ENCODE results near the gene BCAT1. TPM values are rescaled to one million over a fixed set of nuclear protein-coding genes. Genes with fewer than 3 reads are reported as not detected.

The BCAT1 gene
- polyA plus RNA-seq, 2 donors, result 0.38 to 1.0 TPM

GRCh38 chr12:24838531-24838950 lies 110.4 kb downstream of the BCAT1 start:
- Histone ChIP-seq H3K36me3 (ENCODE audit: control insufficient read depth in 2 of 2, insufficient read depth in 2 of 2, low read length in 1 of 2) (no peaks in the 10 kb centered on the region), H3K9me3 (ENCODE audit: control insufficient read depth in 2 of 2, insufficient read depth in 1 of 2, low read depth in 1 of 2, low read length in 1 of 2) (no peaks in the 10 kb centered on the region), H3K27me3 (ENCODE audit: control insufficient read depth in 1 of 2, insufficient read depth in 2 of 2, low read length in 2 of 2) (no peaks in the 10 kb centered on the region), H3K4me3 (ENCODE audit: low read depth in 1 of 2, low read length in 2 of 2) (no peak overlapping the region), H3K27ac (ENCODE audit: low read depth in 2 of 2, low read length in 1 of 2) (no peak overlapping the region), H3K4me1 (ENCODE audit: control insufficient read depth in 2 of 2, insufficient read depth in 2 of 2, low read length in 1 of 2) (peaks cover 2 to 3% of the 10 kb centered on the region in 2 donors)
- WGBS, 2 donors, result 41 to 55% methylated on average over 2 of the region's 2 CpGs

GRCh38 chr12:24835377-24835776 lies 113.5 kb downstream of the BCAT1 start:
- no peak overlapping the region for H3K4me3 ChIP-seq (ENCODE audit: low read depth in 1 of 2, low read length in 2 of 2)
- H3K27ac ChIP-seq (ENCODE audit: low read depth in 2 of 2, low read length in 1 of 2), result no peak overlapping the region
- H3K4me1 ChIP-seq (ENCODE audit: control insufficient read depth in 2 of 2, insufficient read depth in 2 of 2, low read length in 1 of 2), result peaks cover 2 to 3% of the 10 kb centered on the region in 2 donors
- H3K27me3 ChIP-seq (ENCODE audit: control insufficient read depth in 1 of 2, insufficient read depth in 2 of 2, low read length in 2 of 2), result no peaks in the 10 kb centered on the region
- H3K36me3 ChIP-seq (ENCODE audit: control insufficient read depth in 2 of 2, insufficient read depth in 2 of 2, low read length in 1 of 2), result no peaks in the 10 kb centered on the region
- 92 to 99% methylated on average over 2 of the region's 2 CpGs for WGBS, 2 donors
- H3K9me3 ChIP-seq (ENCODE audit: control insufficient read depth in 2 of 2, insufficient read depth in 1 of 2, low read depth in 1 of 2, low read length in 1 of 2), result no peaks in the 10 kb centered on the region

GRCh38 chr12:24833513-24833912 lies 115.4 kb downstream of the BCAT1 start:
- no peaks in the 10 kb centered on the region for H3K36me3 ChIP-seq (ENCODE audit: control insufficient read depth in 2 of 2, insufficient read depth in 2 of 2, low read length in 1 of 2)
- H3K9me3 ChIP-seq (ENCODE audit: control insufficient read depth in 2 of 2, insufficient read depth in 1 of 2, low read depth in 1 of 2, low read length in 1 of 2), result no peaks in the 10 kb centered on the region
- H3K27me3 ChIP-seq (ENCODE audit: control insufficient read depth in 1 of 2, insufficient read depth in 2 of 2, low read length in 2 of 2), result no peaks in the 10 kb centered on the region
- H3K4me3 ChIP-seq (ENCODE audit: low read depth in 1 of 2, low read length in 2 of 2), result no peak overlapping the region
- H3K4me1 ChIP-seq (ENCODE audit: control insufficient read depth in 2 of 2, insufficient read depth in 2 of 2, low read length in 1 of 2), result peaks cover 0 to 2% of the 10 kb centered on the region in 2 donors
- H3K27ac ChIP-seq (ENCODE audit: low read depth in 2 of 2, low read length in 1 of 2), result no peak overlapping the region
- WGBS, 2 donors, result 85 to 92% methylated on average over 3 of the region's 3 CpGs

- Histone ChIP-seq H3K27me3 (ENCODE audit: control insufficient read depth in 1 of 2, insufficient read depth in 2 of 2, low read length in 2 of 2) (no peaks in the 10 kb centered on the region), H3K4me3 (ENCODE audit: low read depth in 1 of 2, low read length in 2 of 2) (no peak overlapping the region), H3K27ac (ENCODE audit: low read depth in 2 of 2, low read length in 1 of 2) (no peak overlapping the region), H3K4me1 (ENCODE audit: control insufficient read depth in 2 of 2, insufficient read depth in 2 of 2, low read length in 1 of 2) (no peaks in the 10 kb centered on the region), H3K9me3 (ENCODE audit: control insufficient read depth in 2 of 2, insufficient read depth in 1 of 2, low read depth in 1 of 2, low read length in 1 of 2) (no peaks in the 10 kb centered on the region), H3K36me3 (ENCODE audit: control insufficient read depth in 2 of 2, insufficient read depth in 2 of 2, low read length in 1 of 2) (no peaks in the 10 kb centered on the region)
- 70 to 73% methylated on average over 5 of the region's 5 CpGs for WGBS, 2 donors
Measured at GRCh38 chr12:24823808-24824515, 124.9 kb downstream of the BCAT1 start.

- WGBS, 2 donors, result 52 to 68% methylated on average over 5 of the region's 5 CpGs
- no peaks in the 10 kb centered on the region for H3K27me3 ChIP-seq (ENCODE audit: control insufficient read depth in 1 of 2, insufficient read depth in 2 of 2, low read length in 2 of 2)
- no peaks in the 10 kb centered on the region for H3K9me3 ChIP-seq (ENCODE audit: control insufficient read depth in 2 of 2, insufficient read depth in 1 of 2, low read depth in 1 of 2, low read length in 1 of 2)
- no peaks in the 10 kb centered on the region for H3K4me1 ChIP-seq (ENCODE audit: control insufficient read depth in 2 of 2, insufficient read depth in 2 of 2, low read length in 1 of 2)
- H3K27ac ChIP-seq (ENCODE audit: low read depth in 2 of 2, low read length in 1 of 2), result no peak overlapping the region
- no peaks in the 10 kb centered on the region for H3K36me3 ChIP-seq (ENCODE audit: control insufficient read depth in 2 of 2, insufficient read depth in 2 of 2, low read length in 1 of 2)
- H3K4me3 ChIP-seq (ENCODE audit: low read depth in 1 of 2, low read length in 2 of 2), result no peak overlapping the region
Measured at GRCh38 chr12:24822121-24822899, 126.6 kb downstream of the BCAT1 start.

GRCh38 chr12:24821691-24822090 lies 127.2 kb downstream of the BCAT1 start:
- H3K4me3 ChIP-seq (ENCODE audit: low read depth in 1 of 2, low read length in 2 of 2), result no peak overlapping the region
- H3K9me3 ChIP-seq (ENCODE audit: control insufficient read depth in 2 of 2, insufficient read depth in 1 of 2, low read depth in 1 of 2, low read length in 1 of 2), result no peaks in the 10 kb centered on the region
- 50 to 72% methylated on average over 3 of the region's 3 CpGs for WGBS, 2 donors
- no peaks in the 10 kb centered on the region for H3K4me1 ChIP-seq (ENCODE audit: control insufficient read depth in 2 of 2, insufficient read depth in 2 of 2, low read length in 1 of 2)
- no peaks in the 10 kb centered on the region for H3K27me3 ChIP-seq (ENCODE audit: control insufficient read depth in 1 of 2, insufficient read depth in 2 of 2, low read length in 2 of 2)
- H3K36me3 ChIP-seq (ENCODE audit: control insufficient read depth in 2 of 2, insufficient read depth in 2 of 2, low read length in 1 of 2), result no peaks in the 10 kb centered on the region
- H3K27ac ChIP-seq (ENCODE audit: low read depth in 2 of 2, low read length in 1 of 2), result no peak overlapping the region

- 55 to 58% methylated on average over 5 of the region's 5 CpGs for WGBS, 2 donors
- Histone ChIP-seq H3K27ac (ENCODE audit: low read depth in 2 of 2, low read length in 1 of 2) (no peak overlapping the region), H3K4me1 (ENCODE audit: control insufficient read depth in 2 of 2, insufficient read depth in 2 of 2, low read length in 1 of 2) (no peaks in the 10 kb centered on the region), H3K9me3 (ENCODE audit: control insufficient read depth in 2 of 2, insufficient read depth in 1 of 2, low read depth in 1 of 2, low read length in 1 of 2) (no peaks in the 10 kb centered on the region), H3K4me3 (ENCODE audit: low read depth in 1 of 2, low read length in 2 of 2) (no peak overlapping the region), H3K27me3 (ENCODE audit: control insufficient read depth in 1 of 2, insufficient read depth in 2 of 2, low read length in 2 of 2) (no peaks in the 10 kb centered on the region), H3K36me3 (ENCODE audit: control insufficient read depth in 2 of 2, insufficient read depth in 2 of 2, low read length in 1 of 2) (no peaks in the 10 kb centered on the region)
Measured at GRCh38 chr12:24820872-24821271, 128.0 kb downstream of the BCAT1 start.

GRCh38 chr12:24818351-24818750 lies 130.6 kb downstream of the BCAT1 start:
- no peaks in the 10 kb centered on the region for H3K36me3 ChIP-seq (ENCODE audit: control insufficient read depth in 2 of 2, insufficient read depth in 2 of 2, low read length in 1 of 2)

GRCh38 chr12:24815114-24815423 lies 133.8 kb downstream of the BCAT1 start:
- Histone ChIP-seq H3K36me3 (ENCODE audit: control insufficient read depth in 2 of 2, insufficient read depth in 2 of 2, low read length in 1 of 2) (no peaks in the 10 kb centered on the region), H3K4me1 (ENCODE audit: control insufficient read depth in 2 of 2, insufficient read depth in 2 of 2, low read length in 1 of 2) (no peaks in the 10 kb centered on the region), H3K27ac (ENCODE audit: low read depth in 2 of 2, low read length in 1 of 2) (no peak overlapping the region), H3K4me3 (ENCODE audit: low read depth in 1 of 2, low read length in 2 of 2) (no peak overlapping the region), H3K9me3 (ENCODE audit: control insufficient read depth in 2 of 2, insufficient read depth in 1 of 2, low read depth in 1 of 2, low read length in 1 of 2) (no peaks in the 10 kb centered on the region), H3K27me3 (ENCODE audit: control insufficient read depth in 1 of 2, insufficient read depth in 2 of 2, low read length in 2 of 2) (no peaks in the 10 kb centered on the region)
- 35 to 41% methylated on average over 1 of the region's 1 CpG for WGBS, 2 donors

More at GRCh38 chr12:24818351-24818750, 130.6 kb downstream of the BCAT1 start:
- H3K4me3 ChIP-seq (ENCODE audit: low read depth in 1 of 2, low read length in 2 of 2), result no peak overlapping the region
- H3K27ac ChIP-seq (ENCODE audit: low read depth in 2 of 2, low read length in 1 of 2), result no peak overlapping the region
- H3K27me3 ChIP-seq (ENCODE audit: control insufficient read depth in 1 of 2, insufficient read depth in 2 of 2, low read length in 2 of 2), result no peaks in the 10 kb centered on the region
- no peaks in the 10 kb centered on the region for H3K4me1 ChIP-seq (ENCODE audit: control insufficient read depth in 2 of 2, insufficient read depth in 2 of 2, low read length in 1 of 2)
- H3K9me3 ChIP-seq (ENCODE audit: control insufficient read depth in 2 of 2, insufficient read depth in 1 of 2, low read depth in 1 of 2, low read length in 1 of 2), result no peaks in the 10 kb centered on the region
- 90 to 95% methylated on average over 1 of the region's 1 CpG for WGBS, 2 donors

All from esophagus (tissue), 2 donors.